Endothelial cell of umbilical vein (primary cell): Measurements from ENCODE around the gene ACAD10.

Experiments
- CTCF ChIP-seq, 2 donors: IDR thresholded peaks; 1 replicate in 1 of 2; 2 replicates in 1 of 2; pipeline ENCODE4 v1.5.1; 2011; ENCODE audit warnings: low read length in 2 of 2, mild to moderate bottlenecking in 2 of 2, moderate library complexity in 2 of 2, control low read depth in 1 of 2, inconsistent platforms in 1 of 2, low read depth in 1 of 2; ENCODE audit not compliant: insufficient read depth in 1 of 2; ENCODE audit errors: extremely low read depth in 1 of 2
- EZH2 ChIP-seq: IDR thresholded peaks from 2 replicates; pipeline ENCODE4 v1.6.1; 2012; ENCODE audit warnings: borderline replicate concordance, low read depth, mild to moderate bottlenecking, moderate library complexity, low read length, inconsistent platforms; ENCODE audit not compliant: severe bottlenecking
- GATA2 ChIP-seq: IDR thresholded peaks from 2 replicates; pipeline ENCODE4 v1.7.0; 2011; ENCODE audit warnings: low read depth, mild to moderate bottlenecking, moderate library complexity, mixed read lengths, low read length; ENCODE audit not compliant: insufficient read length, insufficient read depth
- MYC ChIP-seq: IDR thresholded peaks from one replicate; pipeline ENCODE4 v1.6.1; 2011; ENCODE audit warnings: mild to moderate bottlenecking, low read depth, low read length
- POLR2A ChIP-seq: IDR thresholded peaks from 2 replicates; pipeline ENCODE4 v1.6.1; 2012; ENCODE audit warnings: low read depth, mild to moderate bottlenecking, control low read depth, low read length

GRCh38 chr12:111745211-111745610, 59.4 kb downstream of the ACAD10 start:
- no peak for TF ChIP-seq EZH2
- TF ChIP-seq POLR2A = no peak
- TF ChIP-seq CTCF (IDR thresholded peaks at IDR 0.05; ENCODE audit: extremely low read depth in 1 of 2, insufficient read depth in 1 of 2, low read depth in 1 of 2, low read length in 2 of 2) = no peak
- TF ChIP-seq MYC = no peak
- TF ChIP-seq GATA2 = no peak
